Karpas-422 (cell line): ENCODE measurements around the gene CEMP1. TPM values are rescaled to one million over a fixed set of nuclear protein-coding genes. Genes with fewer than 3 reads are reported as not detected.
"Not testable (repeated sequence)": the region's sequence is repeated elsewhere in the genome, so short reads cannot be mapped to it uniquely, and the experiment has no call there.

Experiments
- DNase-seq: peaks from one replicate; pipeline ENCODE4 v3.0.0-alpha.2; 2015
- H2AFZ ChIP-seq: fragments of 200-600 bp; sonication (generic); 2 replicates; pipeline ENCODE4 v1.6.1; 2014; ENCODE audit warnings: antibody characterized with exemption, low read length, mixed read lengths
- H3K27ac ChIP-seq: fragments of 200-600 bp; sonication (generic); 2 replicates; pipeline ENCODE4 v1.5.1; 2014; ENCODE audit warnings: mild to moderate bottlenecking, low read length, moderate library complexity
- H3K27me3 ChIP-seq: fragments of 200-600 bp; sonication (generic); 2 replicates; pipeline ENCODE4 v1.6.1; 2014; ENCODE audit warnings: low read length, mixed read lengths
- H3K36me3 ChIP-seq: fragments of 200-600 bp; sonication (generic); 2 replicates; pipeline ENCODE4 v1.6.1; 2014; ENCODE audit warnings: low read length, mixed read lengths; ENCODE audit not compliant: insufficient read depth
- H3K4me1 ChIP-seq: fragments of 200-600 bp; sonication (generic); 2 replicates; pipeline ENCODE4 v1.6.1; 2014; ENCODE audit warnings: mild to moderate bottlenecking, low read length, mixed read lengths
- H3K4me2 ChIP-seq: fragments of 200-600 bp; sonication (generic); 2 replicates; pipeline ENCODE4 v1.6.1; 2014; ENCODE audit warnings: low read length, low read depth, mild to moderate bottlenecking; ENCODE audit not compliant: poor library complexity, severe bottlenecking
- H3K4me3 ChIP-seq: fragments of 200-600 bp; sonication (generic); 2 replicates; pipeline ENCODE4 v1.5.1; 2014; ENCODE audit warnings: mild to moderate bottlenecking, antibody characterized with exemption, low read length, mixed read lengths
- H3K79me2 ChIP-seq: fragments of 200-600 bp; sonication (generic); 2 replicates; pipeline ENCODE4 v1.6.1; 2014; ENCODE audit warnings: mild to moderate bottlenecking, low read length, mixed read lengths
- H3K9ac ChIP-seq: fragments of 200-600 bp; sonication (generic); 2 replicates; pipeline ENCODE4 v1.6.0; 2014; ENCODE audit warnings: low read length
- H3K9me2 ChIP-seq: fragments of 200-600 bp; sonication (generic), shearing (Covaris generic); replicated peaks from 2 replicates; pipeline ENCODE4 v1.6.0; 2014; ENCODE audit warnings: mild to moderate bottlenecking, low read length, moderate library complexity; ENCODE audit not compliant: insufficient read depth
- H3K9me3 ChIP-seq: fragments of 300-700, 200-600 bp; sonication (generic); 2 replicates; pipeline ENCODE4 v1.6.1; 2014; ENCODE audit warnings: low read length, mixed read lengths
- H4K20me1 ChIP-seq: fragments of 200-600 bp; sonication (generic); 2 replicates; pipeline ENCODE4 v1.6.1; 2014; ENCODE audit warnings: mild to moderate bottlenecking, antibody characterized with exemption, low read length, low read depth; ENCODE audit not compliant: insufficient read depth
- total RNA-seq: library from RNA; depleted of rRNA; stranded (reverse); fragments of >200 nt; shearing (Covaris generic); gene quantifications from 2 replicates; pipeline ENCODE4 v1.2.3, GENCODE V29; 2014; ENCODE audit warnings: low replicate concordance

The CEMP1 gene
- total RNA-seq, 1 experiment from 2014 or later = not detected

GRCh38 chr16:2560798-2561133, 29.6 kb upstream of the CEMP1 start:
- H3K4me1 ChIP-seq, H3K27ac ChIP-seq, H2AFZ ChIP-seq, H3K4me3 ChIP-seq, H3K9ac ChIP-seq, H3K9me2 ChIP-seq, H3K4me2 ChIP-seq, H3K9me3 ChIP-seq, H3K79me2 ChIP-seq, H4K20me1 ChIP-seq, DNase-seq, H3K27me3 ChIP-seq, H3K36me3 ChIP-seq: not testable (repeated sequence)

- not testable (repeated sequence) for H2AFZ ChIP-seq, H3K9me2 ChIP-seq, H3K79me2 ChIP-seq, H3K4me3 ChIP-seq, H4K20me1 ChIP-seq, H3K4me1 ChIP-seq, H3K27me3 ChIP-seq, DNase-seq, H3K4me2 ChIP-seq, H3K9me3 ChIP-seq, H3K36me3 ChIP-seq
- H3K9ac ChIP-seq = peak overlapping the region; percentile 20; the same call in 1 of the 2 replicates
- peak overlapping the region; percentile 62 for H3K27ac ChIP-seq
Measured at GRCh38 chr16:2560131-2560797, 29.1 kb upstream of the CEMP1 start.

- H3K27me3 ChIP-seq, H3K36me3 ChIP-seq, H2AFZ ChIP-seq, H3K9me2 ChIP-seq, H3K4me3 ChIP-seq, H3K9me3 ChIP-seq, H3K27ac ChIP-seq, H3K79me2 ChIP-seq, DNase-seq, H3K4me1 ChIP-seq, H3K9ac ChIP-seq, H3K4me2 ChIP-seq, H4K20me1 ChIP-seq: not testable (repeated sequence)
Measured at GRCh38 chr16:2557150-2557549, 25.9 kb upstream of the CEMP1 start.

- not testable (repeated sequence) for H3K9me3 ChIP-seq, H3K4me1 ChIP-seq, H3K27ac ChIP-seq, H3K36me3 ChIP-seq, H2AFZ ChIP-seq, H3K79me2 ChIP-seq, H3K4me2 ChIP-seq, H4K20me1 ChIP-seq, H3K9me2 ChIP-seq, H3K9ac ChIP-seq, DNase-seq, H3K27me3 ChIP-seq, H3K4me3 ChIP-seq
Measured at GRCh38 chr16:2554709-2555425, 23.7 kb upstream of the CEMP1 start.

- H3K4me2 ChIP-seq, H3K79me2 ChIP-seq, H3K4me1 ChIP-seq, H3K9me2 ChIP-seq, H3K27me3 ChIP-seq, H3K9me3 ChIP-seq, H3K9ac ChIP-seq, H2AFZ ChIP-seq, H4K20me1 ChIP-seq, DNase-seq, H3K36me3 ChIP-seq, H3K27ac ChIP-seq, H3K4me3 ChIP-seq: not testable (repeated sequence)
Measured at GRCh38 chr16:2551420-2551889, 20.2 kb upstream of the CEMP1 start.

- peaks cover 12% of the 10 kb centered on the region for H3K4me1 ChIP-seq
- H3K27ac ChIP-seq, H3K9me2 ChIP-seq, H3K4me3 ChIP-seq, H3K9ac ChIP-seq, H2AFZ ChIP-seq, H3K36me3 ChIP-seq, H3K27me3 ChIP-seq, H3K4me2 ChIP-seq, H3K9me3 ChIP-seq, H4K20me1 ChIP-seq, DNase-seq: not testable (repeated sequence)
- H3K79me2 ChIP-seq = peaks cover 17% of the 10 kb centered on the region
Measured at GRCh38 chr16:2550283-2550878, 19.2 kb upstream of the CEMP1 start.

GRCh38 chr16:2543771-2544170, 12.6 kb upstream of the CEMP1 start:
- not testable (repeated sequence) for H3K9ac ChIP-seq, H3K9me3 ChIP-seq, H3K27ac ChIP-seq, H3K4me2 ChIP-seq, H3K27me3 ChIP-seq, H4K20me1 ChIP-seq, DNase-seq, H2AFZ ChIP-seq, H3K36me3 ChIP-seq, H3K4me3 ChIP-seq, H3K9me2 ChIP-seq
- Histone ChIP-seq H3K4me1 (peaks cover 46% of the 10 kb centered on the region), H3K79me2 (peaks cover 58% of the 10 kb centered on the region)

GRCh38 chr16:2541409-2541808, 10.2 kb upstream of the CEMP1 start:
- not testable (repeated sequence) for H4K20me1 ChIP-seq, H3K9me3 ChIP-seq, H3K9me2 ChIP-seq, DNase-seq, H3K36me3 ChIP-seq, H3K27me3 ChIP-seq, H2AFZ ChIP-seq
- Histone ChIP-seq H3K79me2 (peaks cover 59% of the 10 kb centered on the region), H3K27ac (peak overlapping the region; percentile 80), H3K4me1 (peaks cover 51% of the 10 kb centered on the region), H3K4me2 (peak overlapping the region; percentile 82), H3K4me3 (peak overlapping the region; percentile 38; the same call in 1 of the 2 replicates), H3K9ac (peak overlapping the region; percentile 61)
